ENCODE results near the gene CLEC2D.

DNA sequence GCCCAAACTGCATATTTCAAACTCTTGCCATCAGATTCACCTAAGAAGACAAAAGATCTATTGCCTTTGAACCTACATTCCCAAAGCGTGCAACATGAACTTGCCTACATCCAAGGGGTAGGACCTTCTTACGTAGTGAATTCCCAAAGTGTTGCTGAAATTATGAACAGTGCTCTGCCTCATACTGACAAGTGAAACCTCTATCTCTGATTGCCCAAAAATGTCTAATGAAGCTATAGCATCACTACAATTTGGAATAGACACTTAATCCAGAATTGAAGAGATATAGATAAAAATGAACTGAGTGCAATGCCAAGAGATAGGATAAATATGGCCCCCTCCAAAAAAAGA, 31.1 kb downstream of the CLEC2D start:
- TF ChIP-seq, protein P1, sequence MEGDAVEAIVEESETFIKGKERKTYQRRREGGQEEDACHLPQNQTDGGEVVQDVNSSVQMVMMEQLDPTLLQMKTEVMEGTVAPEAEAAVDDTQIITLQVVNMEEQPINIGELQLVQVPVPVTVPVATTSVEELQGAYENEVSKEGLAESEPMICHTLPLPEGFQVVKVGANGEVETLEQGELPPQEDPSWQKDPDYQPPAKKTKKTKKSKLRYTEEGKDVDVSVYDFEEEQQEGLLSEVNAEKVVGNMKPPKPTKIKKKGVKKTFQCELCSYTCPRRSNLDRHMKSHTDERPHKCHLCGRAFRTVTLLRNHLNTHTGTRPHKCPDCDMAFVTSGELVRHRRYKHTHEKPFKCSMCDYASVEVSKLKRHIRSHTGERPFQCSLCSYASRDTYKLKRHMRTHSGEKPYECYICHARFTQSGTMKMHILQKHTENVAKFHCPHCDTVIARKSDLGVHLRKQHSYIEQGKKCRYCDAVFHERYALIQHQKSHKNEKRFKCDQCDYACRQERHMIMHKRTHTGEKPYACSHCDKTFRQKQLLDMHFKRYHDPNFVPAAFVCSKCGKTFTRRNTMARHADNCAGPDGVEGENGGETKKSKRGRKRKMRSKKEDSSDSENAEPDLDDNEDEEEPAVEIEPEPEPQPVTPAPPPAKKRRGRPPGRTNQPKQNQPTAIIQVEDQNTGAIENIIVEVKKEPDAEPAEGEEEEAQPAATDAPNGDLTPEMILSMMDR (IDR thresholded peaks at IDR 0.05) = no peak
- no peak for TF ChIP-seq POLR2A (IDR thresholded peaks at IDR 0.05)
